ENCODE data around the gene GRAP2. TPM values are rescaled to one million over a fixed set of nuclear protein-coding genes. Genes with fewer than 3 reads are reported as not detected.
"Not testable (repeated sequence)": the region's sequence is repeated elsewhere in the genome, so short reads cannot be mapped to it uniquely, and the experiment has no call there.

Gene GRAP2
- total RNA-seq, 1 donor = under 0.01 TPM

DNA sequence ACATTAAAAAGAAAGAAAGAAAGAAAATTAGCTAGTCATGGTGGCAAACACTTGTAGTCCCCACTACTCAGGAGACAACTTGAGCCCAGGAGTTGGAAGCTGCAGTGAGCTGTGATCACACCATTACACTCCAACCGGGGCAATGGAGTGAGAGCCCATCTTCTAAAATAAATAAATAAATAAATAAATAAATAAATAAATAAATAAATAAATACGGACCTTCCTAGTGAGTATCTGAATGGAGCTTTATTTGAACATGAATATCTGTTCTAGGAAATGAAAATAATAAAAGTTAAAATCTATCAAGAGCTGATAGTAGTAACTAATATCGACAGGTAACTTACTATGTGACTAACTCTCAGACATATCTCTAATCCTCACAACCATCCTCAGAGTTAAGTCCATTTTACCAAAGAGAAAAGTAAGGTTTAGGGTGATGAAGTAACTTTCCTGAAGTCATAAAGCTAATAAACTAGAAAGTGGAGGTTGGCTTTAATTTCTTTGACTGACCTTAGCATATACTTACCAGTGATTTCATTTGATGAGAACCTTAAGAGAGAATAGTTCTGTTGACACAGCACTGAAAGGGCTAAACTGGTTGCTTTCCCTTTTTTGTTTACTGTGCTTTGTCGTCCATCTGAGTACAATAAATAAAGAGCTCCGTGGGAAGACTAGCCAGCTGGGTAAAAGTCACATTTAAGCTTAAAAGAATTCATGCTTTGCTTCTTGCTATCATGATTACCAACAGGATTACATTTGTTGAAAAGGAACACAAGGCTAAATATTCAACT lies 29.7 kb upstream of the GRAP2 start:
- TF ChIP-seq, protein P1, sequence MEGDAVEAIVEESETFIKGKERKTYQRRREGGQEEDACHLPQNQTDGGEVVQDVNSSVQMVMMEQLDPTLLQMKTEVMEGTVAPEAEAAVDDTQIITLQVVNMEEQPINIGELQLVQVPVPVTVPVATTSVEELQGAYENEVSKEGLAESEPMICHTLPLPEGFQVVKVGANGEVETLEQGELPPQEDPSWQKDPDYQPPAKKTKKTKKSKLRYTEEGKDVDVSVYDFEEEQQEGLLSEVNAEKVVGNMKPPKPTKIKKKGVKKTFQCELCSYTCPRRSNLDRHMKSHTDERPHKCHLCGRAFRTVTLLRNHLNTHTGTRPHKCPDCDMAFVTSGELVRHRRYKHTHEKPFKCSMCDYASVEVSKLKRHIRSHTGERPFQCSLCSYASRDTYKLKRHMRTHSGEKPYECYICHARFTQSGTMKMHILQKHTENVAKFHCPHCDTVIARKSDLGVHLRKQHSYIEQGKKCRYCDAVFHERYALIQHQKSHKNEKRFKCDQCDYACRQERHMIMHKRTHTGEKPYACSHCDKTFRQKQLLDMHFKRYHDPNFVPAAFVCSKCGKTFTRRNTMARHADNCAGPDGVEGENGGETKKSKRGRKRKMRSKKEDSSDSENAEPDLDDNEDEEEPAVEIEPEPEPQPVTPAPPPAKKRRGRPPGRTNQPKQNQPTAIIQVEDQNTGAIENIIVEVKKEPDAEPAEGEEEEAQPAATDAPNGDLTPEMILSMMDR (IDR thresholded peaks at IDR 0.05; ENCODE audit: insufficient read depth, low read depth, low read length) = no peak
- no peak overlapping the region for H3K4me3 ChIP-seq (ENCODE audit: low read depth, low read length)
- DNase-seq (ENCODE audit: low read depth) = no peak

DNA sequence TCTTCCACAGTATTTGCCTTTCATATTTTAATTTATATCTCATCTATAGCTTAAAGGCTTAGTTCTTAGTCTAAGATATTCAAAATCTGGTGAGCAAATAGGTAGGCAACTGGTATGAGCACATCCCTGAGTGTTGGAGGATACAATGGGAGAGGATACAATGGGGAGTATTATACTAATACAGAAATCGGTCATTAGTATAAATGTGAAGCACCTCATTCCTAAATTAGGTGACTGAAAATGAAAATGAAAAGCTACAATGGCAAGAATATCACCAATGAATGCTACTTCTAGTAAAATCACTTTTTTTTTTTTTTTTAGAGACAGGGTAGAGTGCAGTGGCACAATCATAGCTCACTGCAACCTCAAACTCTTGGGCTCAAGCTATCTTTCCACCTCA lies 28.3 kb upstream of the GRAP2 start:
- TF ChIP-seq, protein P1 (IDR thresholded peaks at IDR 0.05; ENCODE audit: insufficient read depth, low read depth, low read length) = no peak
- no peak overlapping the region for H3K4me3 ChIP-seq (ENCODE audit: low read depth, low read length)
- DNase-seq (ENCODE audit: low read depth) = no peak

DNA sequence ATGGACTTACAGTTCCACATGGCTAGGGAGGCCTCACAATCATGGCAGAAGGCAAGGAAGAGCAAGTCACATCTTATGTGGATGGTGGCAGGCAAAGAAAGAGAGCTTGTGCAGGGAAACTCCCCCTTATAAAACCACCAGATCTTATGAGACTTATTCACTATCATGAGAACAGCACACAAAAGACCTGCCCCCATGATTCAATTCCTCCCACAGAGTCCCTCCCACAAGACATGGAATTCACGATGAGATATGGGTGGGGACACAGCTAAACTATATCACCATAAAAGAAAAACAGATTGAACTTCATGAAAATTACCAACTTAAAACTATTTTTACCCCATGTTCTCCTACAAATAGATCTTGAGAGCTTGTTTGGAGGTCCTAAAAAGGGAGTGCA lies 26.9 kb upstream of the GRAP2 start:
- TF ChIP-seq, protein P1 (IDR thresholded peaks at IDR 0.05; ENCODE audit: insufficient read depth, low read depth, low read length) = no peak
- H3K4me3 ChIP-seq (ENCODE audit: low read depth, low read length) = no peak overlapping the region
- DNase-seq (ENCODE audit: low read depth) = no peak

DNA sequence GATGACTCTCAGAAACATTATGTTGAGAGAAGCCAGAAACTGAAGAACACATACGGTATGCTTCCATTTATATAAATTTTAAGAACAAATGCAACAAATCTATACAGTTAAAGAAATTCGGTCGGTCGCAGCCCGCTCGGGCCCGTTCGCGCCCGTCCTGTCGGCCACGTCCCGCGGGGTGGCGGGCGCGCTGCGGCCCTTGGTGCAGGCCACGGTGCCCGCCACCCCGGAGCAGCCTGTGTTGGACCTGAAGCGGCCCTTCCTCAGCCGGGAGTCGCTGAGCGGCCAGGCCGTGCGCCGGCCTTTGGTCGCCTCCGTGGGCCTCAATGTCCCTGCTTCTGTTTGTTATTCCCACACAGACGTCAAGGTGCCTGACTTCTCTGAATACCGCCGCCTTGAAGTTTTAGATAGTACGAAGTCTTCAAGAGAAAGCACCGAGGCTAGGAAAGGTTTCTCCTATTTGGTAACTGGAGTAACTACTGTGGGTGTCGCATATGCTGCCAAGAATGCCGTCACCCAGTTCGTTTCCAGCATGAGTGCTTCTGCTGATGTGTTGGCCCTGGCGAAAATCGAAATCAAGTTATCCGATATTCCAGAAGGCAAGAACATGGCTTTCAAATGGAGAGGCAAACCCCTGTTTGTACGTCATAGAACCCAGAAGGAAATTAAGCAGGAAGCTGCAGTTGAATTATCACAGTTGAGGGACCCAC lies 25.6 kb upstream of the GRAP2 start:
- H3K4me3 ChIP-seq (ENCODE audit: low read depth, low read length); DNase-seq (ENCODE audit: low read depth): not testable (repeated sequence)

DNA sequence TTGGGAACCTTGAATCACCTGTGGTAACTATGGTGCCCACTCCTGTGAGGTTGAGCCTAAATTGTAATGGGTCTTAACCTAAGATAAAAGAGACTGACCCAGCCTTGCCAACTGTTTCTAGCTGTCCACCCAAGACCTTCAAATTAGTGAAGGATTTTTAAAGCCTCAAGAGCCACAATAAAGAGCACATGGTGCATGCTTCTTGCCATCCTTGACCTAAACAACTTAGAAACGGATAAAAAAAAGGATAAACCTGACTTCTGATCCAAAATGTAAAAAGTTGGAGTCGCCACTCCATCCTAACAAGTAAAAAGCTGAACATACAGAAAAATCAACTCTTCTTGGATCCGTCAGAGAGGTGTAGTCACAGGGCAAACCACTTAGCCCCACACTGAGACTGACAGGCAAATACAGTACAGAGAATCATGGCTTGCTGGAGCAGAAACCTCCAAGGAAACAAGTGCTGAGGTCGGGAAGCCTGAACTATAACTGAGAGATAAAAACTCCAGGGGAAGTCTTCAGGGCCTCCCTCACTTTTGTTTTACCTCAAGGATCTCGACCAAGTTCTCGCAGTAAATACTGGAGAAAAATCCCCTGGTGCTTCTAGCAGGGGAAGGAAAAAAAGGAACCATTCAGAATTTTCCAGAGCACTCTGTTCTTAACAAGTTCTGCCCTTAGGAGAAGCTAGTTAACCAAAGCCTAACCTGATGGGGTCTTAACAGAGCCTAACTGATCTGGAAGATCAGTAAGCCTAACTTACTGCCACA lies 23.6 kb upstream of the GRAP2 start:
- H3K4me3 ChIP-seq (ENCODE audit: low read depth, low read length) = no peak overlapping the region
- TF ChIP-seq, protein P1 (IDR thresholded peaks at IDR 0.05; ENCODE audit: insufficient read depth, low read depth, low read length) = no peak
- no peak for DNase-seq (ENCODE audit: low read depth)

DNA sequence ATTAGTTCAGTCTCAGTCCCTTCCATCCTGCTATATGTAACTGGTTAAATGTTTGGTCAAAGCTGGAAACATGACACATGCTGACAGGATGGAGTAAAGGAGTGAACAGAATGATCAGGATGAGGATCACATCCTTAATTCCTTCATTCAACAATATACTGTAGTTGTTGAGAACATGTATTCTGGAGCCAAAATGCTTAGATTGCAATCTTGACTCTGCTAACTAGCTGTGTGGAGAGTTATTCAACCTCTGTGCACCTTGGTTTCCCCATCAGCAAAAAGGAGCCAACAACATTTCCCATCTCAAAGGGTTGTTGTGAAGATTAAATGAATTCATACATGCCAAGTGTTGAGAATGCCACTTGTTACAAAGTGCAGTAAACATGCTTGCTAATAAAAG lies 20.2 kb upstream of the GRAP2 start:
- no peak overlapping the region for H3K4me3 ChIP-seq (ENCODE audit: low read depth, low read length)
- TF ChIP-seq, protein P1 (IDR thresholded peaks at IDR 0.05; ENCODE audit: insufficient read depth, low read depth, low read length) = no peak
- DNase-seq (ENCODE audit: low read depth) = no peak

DNA sequence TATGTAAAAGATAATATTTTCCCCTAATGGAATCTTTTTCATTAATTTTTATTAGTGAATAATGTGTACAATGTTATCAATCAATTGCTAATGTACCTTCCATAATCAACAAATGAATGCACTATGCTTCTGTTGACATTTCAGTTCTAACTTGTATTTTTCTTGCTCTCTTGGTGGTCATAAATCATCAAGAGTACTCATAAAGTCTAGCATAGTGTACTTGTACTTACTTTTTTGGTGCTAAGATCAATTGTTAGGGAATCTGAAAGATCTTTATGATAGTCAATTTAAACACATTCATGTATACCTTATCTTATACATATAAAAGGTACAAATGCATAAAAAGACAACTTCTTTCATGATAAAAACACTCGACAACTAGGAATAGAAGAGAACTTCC lies 17.8 kb upstream of the GRAP2 start:
- no peak overlapping the region for H3K4me3 ChIP-seq (ENCODE audit: low read depth, low read length)
- DNase-seq (ENCODE audit: low read depth) = no peak
- TF ChIP-seq, protein P1 (IDR thresholded peaks at IDR 0.05; ENCODE audit: insufficient read depth, low read depth, low read length) = no peak

DNA sequence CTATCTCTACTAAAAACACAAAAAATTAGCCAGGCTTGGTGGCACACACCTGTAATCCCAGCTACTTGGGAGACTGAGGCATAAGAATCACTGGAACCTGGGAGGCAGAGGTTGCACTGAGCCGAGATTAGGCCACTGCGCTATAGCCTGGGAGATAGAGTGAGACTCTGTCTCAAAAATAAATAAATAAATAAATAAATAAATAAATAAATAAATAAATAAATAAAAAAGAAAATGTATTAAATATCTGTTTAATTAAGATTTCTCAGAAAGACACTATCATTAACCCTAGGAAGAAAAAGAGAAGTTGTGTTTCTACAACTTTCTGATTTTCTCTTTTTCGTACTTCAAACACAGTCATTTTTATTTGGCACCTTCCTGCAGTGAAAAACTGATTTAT lies 11.0 kb upstream of the GRAP2 start:
- not testable (repeated sequence) for DNase-seq (ENCODE audit: low read depth); H3K4me3 ChIP-seq (ENCODE audit: low read depth, low read length)

Measured in fibroblast of villous mesenchyme (primary cell).